Fibroblast of lung (primary cell): ENCODE data around the gene ZFP36L1. TPM values are rescaled to one million over a fixed set of nuclear protein-coding genes. Genes with fewer than 3 reads are reported as not detected.

Experiments used
- DNase-seq, 2 donors: peaks; one replicate each; pipeline versions ENCODE4 v3.0.0 to v3.0.0-alpha.2; 2010; ENCODE audit warnings: low read depth in 2 of 2
- H2AFZ ChIP-seq: 2 replicates; pipeline ENCODE4 v1.5.1; 2012; ENCODE audit warnings: low read length, control low read depth, inconsistent platforms
- H3K27ac ChIP-seq: 2 replicates; pipeline ENCODE4 v1.5.1; 2011; ENCODE audit warnings: low read length, control low read depth; ENCODE audit not compliant: insufficient read depth
- H3K27me3 ChIP-seq: 2 replicates; pipeline ENCODE4 v1.5.1; 2011; ENCODE audit warnings: mild to moderate bottlenecking, low read length; ENCODE audit not compliant: control insufficient read depth, insufficient read depth
- H3K36me3 ChIP-seq: 2 replicates; pipeline ENCODE4 v1.5.1; 2011; ENCODE audit warnings: low read length; ENCODE audit not compliant: control insufficient read depth, insufficient read depth
- H3K4me1 ChIP-seq: 2 replicates; pipeline ENCODE4 v1.5.1; 2011; ENCODE audit warnings: low read length; ENCODE audit not compliant: control insufficient read depth, insufficient read depth; ENCODE audit errors: extremely low read depth
- H3K4me2 ChIP-seq: 2 replicates; pipeline ENCODE4 v1.5.1; 2011; ENCODE audit warnings: low read length, control low read depth; ENCODE audit not compliant: insufficient read depth; ENCODE audit errors: extremely low read depth
- H3K4me3 ChIP-seq, 4 experiments: fragments of 200-600 bp in 1 of 4; sonication (generic) in 1 of 4; replicated peaks in 1 of 4; 2 replicates each; pipeline ENCODE4 v1.5.1; 2011 to 2016; ENCODE audit warnings: low read length in 4 of 4, low read depth in 3 of 4, mild to moderate bottlenecking in 3 of 4, control low read depth in 2 of 4, inconsistent platforms in 1 of 4, mixed read lengths in 1 of 4; ENCODE audit not compliant: insufficient read depth in 1 of 4; ENCODE audit errors: control extremely low read depth in 1 of 4
- H3K79me2 ChIP-seq: 2 replicates; pipeline ENCODE4 v1.5.1; 2012; ENCODE audit warnings: mild to moderate bottlenecking, low read length, inconsistent platforms; ENCODE audit not compliant: control insufficient read depth, insufficient read depth
- H3K9ac ChIP-seq: 2 replicates; pipeline ENCODE4 v1.5.1; 2011; ENCODE audit warnings: mild to moderate bottlenecking, low read length, control low read depth; ENCODE audit not compliant: insufficient read depth
- H3K9me3 ChIP-seq: 2 replicates; pipeline ENCODE4 v1.5.1; 2012; ENCODE audit warnings: low read depth, low read length; ENCODE audit not compliant: control insufficient read depth, insufficient read depth
- H4K20me1 ChIP-seq: 2 replicates; pipeline ENCODE4 v1.5.1; 2011; ENCODE audit warnings: low read length; ENCODE audit not compliant: control insufficient read depth, insufficient read depth; ENCODE audit errors: extremely low read depth
- CTCF ChIP-seq, 2 donors: IDR thresholded peaks in 1 of 2; conservative IDR thresholded peaks in 1 of 2; 1 replicate in 1 of 2; 2 replicates in 1 of 2; pipeline ENCODE4 v1.5.1; 2011 to 2012; ENCODE audit warnings: low read length in 2 of 2, control low read depth in 1 of 2, inconsistent platforms in 1 of 2, low read depth in 1 of 2, mild to moderate bottlenecking in 1 of 2
- EZH2 ChIP-seq: IDR thresholded peaks from 2 replicates; pipeline ENCODE4 v1.5.1; 2012; ENCODE audit warnings: low read length, control low read depth, mild to moderate bottlenecking; ENCODE audit errors: missing control alignments
- polyA plus RNA-seq, 2 donors: library from polyadenylated mRNA; depleted of rRNA in 1 of 2; stranded (reverse) in 1 of 2; unstranded in 1 of 2; fragments of >200 nt; gene quantifications; 2 replicates each; pipeline ENCODE4 v1.2.1, GENCODE V29; 2011 to 2012; ENCODE audit warnings: missing spikeins in 1 of 2
- total RNA-seq: library from RNA; depleted of rRNA; stranded (reverse); fragments of >200 nt; gene quantifications from 2 replicates; pipeline ENCODE4 v1.2.1, GENCODE V29; 2014

Gene ZFP36L1
- total and polyA plus RNA-seq, 2 donors (not counting 1 experiment from before 2014, with no cell fraction given) = 22.0 to 41.7 TPM

- Histone ChIP-seq H3K27me3 (no peaks in the 10 kb centered on the region), H3K27ac (no peak overlapping the region), H3K79me2 (no peaks in the 10 kb centered on the region), H3K9ac (no peak overlapping the region), H2AFZ (no peak overlapping the region), H3K4me2 (no peak overlapping the region), H3K9me3 (no peaks in the 10 kb centered on the region), H3K4me1 (peaks cover 11% of the 10 kb centered on the region), H3K4me3 (no peak overlapping the region), H3K36me3 (no peaks in the 10 kb centered on the region), H4K20me1 (no peaks in the 10 kb centered on the region)
- peak in 1 of 2 donors; percentile 23 for DNase-seq
- TF ChIP-seq EZH2 (no peak), CTCF (conservative IDR thresholded peaks at IDR 0.05 in 1 of 2, IDR thresholded peaks at IDR 0.05 in 1 of 2; ENCODE audit: low read depth in 1 of 2, low read length in 2 of 2) (no peak)
Measured at GRCh38 chr14:68840454-68840853, 47.6 kb upstream of the ZFP36L1 start.

GRCh38 chr14:68836082-68836481 is 43.2 kb upstream of the ZFP36L1 start:
- no peaks in the 10 kb centered on the region for H3K27me3 ChIP-seq
- H3K27ac ChIP-seq = no peak overlapping the region
- no peak overlapping the region for H3K9ac ChIP-seq
- no peaks in the 10 kb centered on the region for H3K36me3 ChIP-seq
- H3K4me2 ChIP-seq = no peak overlapping the region
- no peaks in the 10 kb centered on the region for H4K20me1 ChIP-seq
- H3K4me1 ChIP-seq = peaks cover 3% of the 10 kb centered on the region
- H3K4me3 ChIP-seq = no peak overlapping the region
- H2AFZ ChIP-seq = no peak overlapping the region
- TF ChIP-seq CTCF (conservative IDR thresholded peaks at IDR 0.05 in 1 of 2, IDR thresholded peaks at IDR 0.05 in 1 of 2; ENCODE audit: low read depth in 1 of 2, low read length in 2 of 2) = no peak
- TF ChIP-seq EZH2 = no peak
- no peak for DNase-seq
- no peaks in the 10 kb centered on the region for H3K79me2 ChIP-seq
- H3K9me3 ChIP-seq = no peaks in the 10 kb centered on the region

- H3K36me3 ChIP-seq = no peaks in the 10 kb centered on the region
- no peak for DNase-seq
- TF ChIP-seq EZH2 (no peak), CTCF (conservative IDR thresholded peaks at IDR 0.05 in 1 of 2, IDR thresholded peaks at IDR 0.05 in 1 of 2; ENCODE audit: low read depth in 1 of 2, low read length in 2 of 2) (no peak)
- H2AFZ ChIP-seq = no peak overlapping the region
- no peak overlapping the region for H3K9ac ChIP-seq
- H4K20me1 ChIP-seq = no peaks in the 10 kb centered on the region
- H3K4me1 ChIP-seq = no peaks in the 10 kb centered on the region
- H3K4me2 ChIP-seq = no peak overlapping the region
- H3K27ac ChIP-seq = no peak overlapping the region
- no peaks in the 10 kb centered on the region for H3K9me3 ChIP-seq
- H3K4me3 ChIP-seq = no peak overlapping the region
- no peaks in the 10 kb centered on the region for H3K79me2 ChIP-seq
- H3K27me3 ChIP-seq = no peaks in the 10 kb centered on the region
Measured at GRCh38 chr14:68834816-68835215, 41.9 kb upstream of the ZFP36L1 start.
